ENCODE data around the gene MZT2B. TPM values are rescaled to one million over a fixed set of nuclear protein-coding genes. Genes with fewer than 3 reads are reported as not detected.
A peak's percentile ranks its signal among the peaks of the same experiment; 100 is the strongest.
"Not testable (repeated sequence)": the region's sequence is repeated elsewhere in the genome, so short reads cannot be mapped to it uniquely, and the experiment has no call there.

The MZT2B gene
- total and polyA plus RNA-seq, 9 of the 15 experiments (the other 6 are each of a cell fraction or from before 2014, with no cell fraction given) = 5.1 to 435 (median 102) TPM

DNA sequence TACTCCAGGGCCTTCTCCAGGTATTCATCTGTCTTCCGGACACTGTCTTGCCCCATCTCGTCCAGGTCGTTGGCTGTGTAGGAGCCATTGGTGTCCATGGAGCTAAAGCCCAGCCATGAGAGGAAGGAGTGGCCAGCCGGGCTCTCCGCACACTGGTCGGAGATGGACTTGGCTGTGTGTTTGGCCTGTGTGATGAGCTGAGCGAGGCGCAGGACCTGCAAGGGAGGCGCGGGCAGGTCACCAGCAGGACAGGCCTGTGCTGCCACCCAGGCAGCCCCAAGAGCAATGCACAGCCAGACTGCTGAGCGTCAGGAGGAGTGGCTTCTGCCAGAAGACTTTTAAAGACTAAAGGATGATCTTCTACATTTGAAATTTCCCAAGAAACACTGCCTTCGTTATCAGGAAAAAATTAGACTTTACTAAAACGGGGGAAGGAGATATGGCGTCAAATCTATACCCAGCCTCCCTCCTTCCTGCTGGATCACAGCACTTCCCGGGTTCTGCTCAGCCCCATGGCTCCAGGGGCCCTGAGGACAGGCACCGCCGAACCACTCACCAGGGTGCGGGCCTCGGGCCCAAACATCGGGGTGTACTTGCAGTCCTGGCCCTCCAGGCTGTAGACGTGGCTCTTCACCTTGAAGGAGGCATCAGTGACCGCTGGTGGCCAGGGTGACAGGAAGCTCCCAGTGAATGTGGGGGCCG is 28.2 kb upstream of the MZT2B start:
- H3K9ac ChIP-seq (ENCODE audit: insufficient read depth in 1 of 2, low read depth in 2 of 2, low read length in 2 of 2); H3K4me3 ChIP-seq; H3K9me3 ChIP-seq (replicated peaks; ENCODE audit: control insufficient read depth, insufficient read depth, low read depth, low read length); POLR2A ChIA-PET; intact Hi-C loops (cut with micrococcal nuclease); H3K9me1 ChIP-seq (ENCODE audit: control insufficient read depth, insufficient read depth, low read length); H3K79me2 ChIP-seq (ENCODE audit: control insufficient read depth, insufficient read depth, low read length); BruUV-seq (replicated peaks); ATAC-seq; H4K20me1 ChIP-seq (replicated peaks; ENCODE audit: control insufficient read depth, insufficient read depth, low read length); H3K27ac ChIP-seq (ENCODE audit: extremely low read depth, low read depth, low read length); H2AFZ ChIP-seq (ENCODE audit: low read depth, low read length); H3K27me3 ChIP-seq (ENCODE audit: control insufficient read depth in 2 of 2, insufficient read depth in 2 of 2, low read length in 2 of 2); DNase-seq (ENCODE audit: extremely low read depth in 1 of 4, low spot score in 3 of 4); H3K4me2 ChIP-seq (ENCODE audit: insufficient read depth, low read length); CTCF ChIA-PET (ENCODE audit: low intra/inter-chr PET ratio); in situ Hi-C loops (cut with MboI): not testable (repeated sequence)
- 95% methylated on average over 15 of the region's 23 CpGs for WGBS (ENCODE audit: insufficient coverage, low coverage, missing lambda C conversion rate)
- peaks cover 0 to 19% of the 10 kb centered on the region in 2 experiments; a peak in 3 of 5 replicates for H3K4me1 ChIP-seq (replicated peaks in 1 of 2; ENCODE audit: control insufficient read depth in 2 of 2, insufficient read depth in 2 of 2, low read length in 2 of 2)
- H3K36me3 ChIP-seq (ENCODE audit: control insufficient read depth, insufficient read depth, low read length) = peaks cover 47% of the 10 kb centered on the region; the same call in 1 of the 3 replicates
- FAIRE-seq = peak; percentile 32
- peak; percentile 27; the same call in 1 of the 2 replicates for TF ChIP-seq POLR2G (IDR thresholded peaks at IDR 0.05; ENCODE audit: low read depth, low read length)

DNA sequence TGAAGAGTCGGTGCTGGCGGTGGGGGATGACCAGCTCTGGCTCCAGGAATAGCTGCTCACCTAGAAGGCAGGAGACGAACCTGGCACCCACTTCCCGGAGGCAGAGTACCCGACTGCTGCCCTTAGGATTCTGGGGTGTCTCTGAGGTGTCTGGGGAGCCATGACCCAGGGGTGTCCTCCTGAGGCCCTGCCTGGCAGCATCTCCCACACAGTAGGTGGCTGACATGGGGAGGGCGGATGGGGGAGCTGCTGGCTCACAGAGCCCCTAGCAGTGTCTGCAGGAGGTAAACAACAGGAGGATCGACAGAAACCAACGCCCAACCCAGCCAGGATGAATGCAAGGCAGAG is 27.7 kb upstream of the MZT2B start:
- WGBS (ENCODE audit: insufficient coverage, low coverage, missing lambda C conversion rate) = 88% methylated on average over 3 of the region's 8 CpGs
- H2AFZ ChIP-seq (ENCODE audit: low read depth, low read length); H3K9me1 ChIP-seq (ENCODE audit: control insufficient read depth, insufficient read depth, low read length); H3K9me3 ChIP-seq (replicated peaks; ENCODE audit: control insufficient read depth, insufficient read depth, low read depth, low read length); H3K4me3 ChIP-seq; in situ Hi-C loops (cut with MboI); H3K9ac ChIP-seq (ENCODE audit: insufficient read depth in 1 of 2, low read depth in 2 of 2, low read length in 2 of 2); H3K79me2 ChIP-seq (ENCODE audit: control insufficient read depth, insufficient read depth, low read length); BruUV-seq (replicated peaks); DNase-seq (ENCODE audit: extremely low read depth in 1 of 4, low spot score in 3 of 4); H3K27me3 ChIP-seq (ENCODE audit: control insufficient read depth in 2 of 2, insufficient read depth in 2 of 2, low read length in 2 of 2); H4K20me1 ChIP-seq (replicated peaks; ENCODE audit: control insufficient read depth, insufficient read depth, low read length); POLR2A ChIA-PET; CTCF ChIA-PET (ENCODE audit: low intra/inter-chr PET ratio); H3K27ac ChIP-seq (ENCODE audit: extremely low read depth, low read depth, low read length); ATAC-seq; H3K4me2 ChIP-seq (ENCODE audit: insufficient read depth, low read length); intact Hi-C loops (cut with micrococcal nuclease): not testable (repeated sequence)
- peaks cover 51% of the 10 kb centered on the region; the same call in 1 of the 3 replicates for H3K36me3 ChIP-seq (ENCODE audit: control insufficient read depth, insufficient read depth, low read length)
- peaks cover 0 to 19% of the 10 kb centered on the region in 2 experiments; a peak in 3 of 5 replicates for H3K4me1 ChIP-seq (replicated peaks in 1 of 2; ENCODE audit: control insufficient read depth in 2 of 2, insufficient read depth in 2 of 2, low read length in 2 of 2)
- FAIRE-seq = peak; percentile 29

All from K562 (cell line).